Small intestine (tissue), 7 donors: ENCODE measurements around the gene RANBP1. TPM values are rescaled to one million over a fixed set of nuclear protein-coding genes. Genes with fewer than 3 reads are reported as not detected.

ENCODE experiments used
- DNase-seq, 2 donors: peaks; one replicate each; pipeline versions ENCODE4 v3.0.0 to v3.0.0-alpha.2; 2013
- FAIRE-seq: peaks from 2 replicates; lab custom pipeline; 2012; peaks lifted over from hg19 to GRCh38; lab: Jason Lieb, UNC
- H3K27ac ChIP-seq, 3 donors: one replicate each; pipeline ENCODE4 v1.5.1; 2013; ENCODE audit warnings: low read length in 2 of 3, mild to moderate bottlenecking in 2 of 3, control low read depth in 1 of 3, inconsistent platforms in 1 of 3, low read depth in 1 of 3, moderate library complexity in 1 of 3
- H3K27me3 ChIP-seq, 3 donors: one replicate each; pipeline ENCODE4 v1.6.1; 2013; ENCODE audit warnings: low read length in 3 of 3, inconsistent platforms in 1 of 3; ENCODE audit not compliant: control insufficient read depth in 3 of 3, insufficient read depth in 3 of 3
- H3K36me3 ChIP-seq, 3 donors: one replicate each; pipeline ENCODE4 v1.6.1; 2013; ENCODE audit warnings: low read length in 3 of 3, inconsistent platforms in 1 of 3, low read depth in 1 of 3, mild to moderate bottlenecking in 1 of 3, moderate library complexity in 1 of 3; ENCODE audit not compliant: control insufficient read depth in 3 of 3, insufficient read depth in 2 of 3
- H3K4me1 ChIP-seq, 3 donors: one replicate each; pipeline ENCODE4 v1.6.1; 2013; ENCODE audit warnings: low read length in 2 of 3, inconsistent platforms in 1 of 3, low read depth in 1 of 3, mild to moderate bottlenecking in 1 of 3, moderate library complexity in 1 of 3; ENCODE audit not compliant: control insufficient read depth in 3 of 3, insufficient read depth in 2 of 3
- H3K4me3 ChIP-seq, 3 donors: one replicate each; pipeline ENCODE4 v1.5.1; 2013; ENCODE audit warnings: low read length in 3 of 3, control low read depth in 1 of 3, inconsistent platforms in 1 of 3, low read depth in 1 of 3, mild to moderate bottlenecking in 1 of 3, moderate library complexity in 1 of 3
- H3K9me3 ChIP-seq, 2 donors: one replicate each; pipeline ENCODE4 v1.6.1; 2013; ENCODE audit warnings: low read depth in 1 of 2, low read length in 1 of 2; ENCODE audit not compliant: control insufficient read depth in 2 of 2, insufficient read depth in 1 of 2
- WGBS, 3 donors: extraction: QIAGEN DNeasy Blood & Tissue Kit; methylation state at CpG; one replicate each; pipeline ENCODE4 v1.1.7; 2013; 5-methylcytosine and 5-hydroxymethylcytosine counted together
- polyA plus RNA-seq, 4 donors: library from polyadenylated mRNA; stranded (reverse) in 3 of 4; unstranded in 1 of 4; fragments of 200-250 nt in 3 of 4; fragments of 120-200 nt in 1 of 4; gene quantifications; one replicate each; pipeline versions ENCODE4 v1.2.1 to v1.2.3, GENCODE V29; 2013
- donor health status: healthy with polysubstance abuse.
- donor health status: control.
- donor health status: control.
- donor health status: Bipolar disorder and iron deficiency.
- donor health status: healthy.

Gene RANBP1
- polyA plus RNA-seq, 4 donors, result 61.5 to 184 (median 103) TPM

DNA sequence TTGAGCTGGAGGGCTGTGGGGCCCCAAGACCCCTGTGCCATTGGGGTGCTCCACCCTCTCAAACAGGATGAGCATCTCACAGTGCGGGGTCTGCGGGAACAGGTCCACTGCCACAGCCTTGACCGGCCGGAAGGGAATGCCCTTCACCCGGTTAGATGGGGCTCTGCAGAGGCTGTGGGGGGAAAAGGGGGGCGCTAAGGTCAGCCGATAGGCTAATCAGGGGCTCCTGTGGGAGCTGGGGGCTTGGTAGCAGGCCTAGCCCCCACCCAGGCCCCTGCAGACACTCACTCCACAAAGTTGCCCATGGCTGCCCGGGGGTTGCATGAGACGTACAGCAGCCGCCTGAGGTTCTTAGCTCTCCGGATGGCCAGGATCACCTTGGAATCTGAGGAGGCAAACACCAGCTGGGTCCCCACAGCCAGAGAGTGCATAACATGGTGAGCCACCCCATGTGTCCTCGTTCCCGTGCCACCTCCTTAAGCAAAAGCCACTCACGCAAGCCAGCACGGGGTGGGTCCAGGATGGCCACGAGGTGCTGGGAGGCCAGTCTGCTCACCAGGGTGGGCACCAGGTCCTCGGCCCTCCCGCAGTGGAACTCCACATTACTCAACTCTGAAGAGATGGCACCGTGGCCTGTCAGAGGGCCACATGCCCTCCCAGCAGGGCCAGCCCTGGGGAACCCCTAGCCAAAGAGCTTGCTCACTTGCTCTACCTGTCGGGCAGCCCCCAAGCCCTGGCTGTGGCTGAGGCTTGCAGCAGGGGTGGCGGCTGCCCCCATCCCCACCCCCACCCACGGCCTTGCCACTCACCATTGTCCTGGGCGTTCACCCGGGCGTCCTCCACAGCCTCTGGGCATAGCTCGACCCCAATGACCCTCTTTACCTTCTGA lies 3.0 kb upstream of the RANBP1 start:
- DNase-seq (no peak), FAIRE-seq (no peak)
- H3K4me3 ChIP-seq, result no peak overlapping the region
- H3K9me3 ChIP-seq, result no peaks in the 10 kb centered on the region
- H3K27me3 ChIP-seq, result no peaks in the 10 kb centered on the region
- WGBS, 3 donors, result 84 to 85% (median 85%) methylated on average over 25 to 26 of the region's 26 CpGs
- peaks cover 0 to 4% (median 0%) of the 10 kb centered on the region in 3 donors for H3K4me1 ChIP-seq
- no peak overlapping the region for H3K27ac ChIP-seq
- peaks cover 0 to 82% (median 2%) of the 10 kb centered on the region in 3 donors for H3K36me3 ChIP-seq

DNA sequence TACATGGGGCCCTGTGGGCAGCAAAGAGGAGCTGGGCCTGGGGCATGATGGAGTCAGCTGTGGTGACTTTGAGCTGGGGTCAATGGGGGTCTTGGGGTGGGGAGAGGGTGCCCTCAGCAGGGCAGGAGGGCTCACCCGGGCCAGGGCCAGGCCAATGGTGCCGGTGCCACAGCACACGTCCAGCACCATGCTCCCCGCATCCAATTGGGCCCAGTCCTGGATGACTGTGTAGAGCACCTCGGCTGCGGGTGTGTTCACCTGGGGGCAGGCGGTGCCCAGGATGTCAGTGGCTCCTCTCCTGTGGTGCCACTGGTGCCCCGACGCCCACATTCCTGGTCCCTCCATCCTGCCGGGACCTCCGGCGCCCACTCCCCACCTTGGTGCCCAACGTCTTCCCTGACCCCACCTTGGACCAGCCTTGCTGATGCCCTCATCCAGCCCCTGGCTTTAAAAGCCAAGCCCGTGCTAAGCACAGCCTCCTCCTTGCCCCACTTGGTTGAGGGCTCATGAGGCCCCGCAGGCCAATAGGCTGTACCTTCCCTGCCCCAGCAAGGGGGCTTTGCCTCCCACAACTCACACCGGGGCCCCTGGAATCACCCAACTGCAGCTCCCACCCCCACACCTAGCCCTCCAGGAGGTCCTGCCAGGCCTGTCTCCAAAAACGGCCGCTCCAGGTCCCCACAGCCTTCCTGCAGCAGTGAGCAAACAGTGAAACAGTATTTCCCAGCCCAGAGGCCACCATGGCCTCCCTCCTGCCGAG lies 2.2 kb upstream of the RANBP1 start:
- WGBS, 3 donors, result 89 to 91% (median 89%) methylated on average over 18 to 19 of the region's 19 CpGs
- H3K27me3 ChIP-seq, result no peaks in the 10 kb centered on the region
- H3K27ac ChIP-seq, result no peak overlapping the region
- FAIRE-seq (no peak), DNase-seq (no peak)
- peaks cover 2 to 8% (median 3%) of the 10 kb centered on the region in 3 donors for H3K4me1 ChIP-seq
- peaks cover 0 to 76% (median 0%) of the 10 kb centered on the region in 3 donors for H3K36me3 ChIP-seq
- H3K4me3 ChIP-seq, result no peak overlapping the region
- H3K9me3 ChIP-seq, result no peaks in the 10 kb centered on the region

DNA sequence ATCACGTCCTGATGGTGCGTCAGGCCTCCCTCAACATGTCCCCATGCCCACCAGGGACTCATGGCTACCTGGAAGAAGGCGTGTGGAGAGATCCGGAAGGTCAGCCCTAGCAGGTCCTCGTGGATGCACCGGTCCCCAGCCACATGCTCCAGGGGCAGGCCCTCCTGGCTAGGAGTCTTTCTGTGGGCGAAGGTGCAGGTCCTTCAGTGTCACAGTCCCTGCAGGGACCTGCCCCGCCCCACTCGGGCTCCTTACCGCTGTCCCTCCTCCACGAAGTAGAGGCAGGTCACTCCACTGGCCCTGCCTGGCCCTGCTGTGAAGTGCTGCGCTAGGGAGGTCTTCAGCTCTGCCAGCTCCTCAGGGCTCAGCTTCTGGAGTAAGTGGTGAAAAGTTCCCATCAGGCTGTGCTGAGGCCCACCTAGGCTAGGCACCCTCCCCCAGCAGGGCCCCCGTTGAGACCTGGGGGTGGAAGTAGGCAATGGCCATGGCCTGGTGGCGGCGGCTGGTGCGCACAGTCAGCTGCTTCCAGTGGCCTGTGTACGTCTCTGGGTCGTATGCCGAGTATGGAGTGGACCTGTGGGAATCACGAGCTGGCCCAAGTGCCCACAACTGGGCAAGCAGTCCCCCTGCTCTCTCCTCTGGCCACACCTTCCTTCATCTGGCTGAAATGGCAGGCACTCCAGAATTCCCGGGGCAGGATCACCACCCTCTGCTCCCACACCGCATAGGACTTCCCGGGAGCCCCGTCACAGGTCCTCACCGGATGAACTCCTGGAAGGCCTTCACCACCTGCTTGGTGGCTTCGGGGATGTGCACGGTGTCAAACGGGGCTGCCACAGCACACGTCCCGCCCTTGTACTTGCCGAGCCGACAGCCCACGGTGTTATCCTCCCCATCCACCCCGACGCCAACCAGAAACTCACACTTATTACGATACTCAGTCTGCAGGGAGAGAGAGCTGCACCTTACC lies 1.1 kb upstream of the RANBP1 start:
- FAIRE-seq, result no peak
- Histone ChIP-seq H3K27ac (no peak overlapping the region), H3K4me1 (peaks cover 3 to 9% (median 6%) of the 10 kb centered on the region in 3 donors), H3K9me3 (no peaks in the 10 kb centered on the region), H3K36me3 (peaks cover 0 to 74% (median 0%) of the 10 kb centered on the region in 3 donors), H3K4me3 (no peak overlapping the region), H3K27me3 (no peaks in the 10 kb centered on the region)
- no peak for DNase-seq
- WGBS, 3 donors, result 90 to 91% (median 90%) methylated on average over 36 of the region's 36 CpGs

DNA sequence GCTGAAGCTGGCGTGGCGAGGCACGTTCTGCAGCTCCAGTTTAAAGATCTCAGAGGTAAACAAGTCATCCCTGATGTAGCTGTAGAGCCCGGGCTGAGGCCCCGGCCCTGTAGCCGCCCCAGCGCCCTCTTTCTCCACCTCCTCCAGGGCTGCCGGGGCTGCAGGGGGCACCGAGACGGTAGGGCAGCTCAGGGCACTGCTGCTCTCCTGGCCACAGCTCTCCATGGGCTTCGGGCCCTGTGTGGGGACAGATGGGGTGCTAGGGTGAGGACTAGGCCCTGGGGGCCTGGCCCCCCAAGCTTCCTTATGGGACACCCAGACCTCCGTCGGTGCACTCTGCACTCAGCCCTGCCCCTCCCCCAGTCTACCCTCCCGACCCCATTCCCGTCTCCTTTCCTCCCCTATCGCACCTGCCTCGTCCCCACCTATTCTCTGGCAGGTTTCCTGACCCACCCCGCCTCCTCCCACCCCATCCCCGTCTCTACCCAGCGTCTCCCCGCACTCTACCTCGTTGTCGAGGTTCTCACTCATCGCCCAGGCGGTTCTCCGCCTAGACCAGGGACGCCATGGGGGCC lies 559 bp downstream of the RANBP1 start:
- H3K27ac ChIP-seq, result peak overlapping the region; percentile 59 to 89 (median 69)
- WGBS, 3 donors, result 4 to 8% (median 5%) methylated on average over 24 to 27 of the region's 27 CpGs
- peaks cover 0 to 73% (median under 1%) of the 10 kb centered on the region in 3 donors for H3K36me3 ChIP-seq
- FAIRE-seq (no peak), DNase-seq (no peak)
- H3K9me3 ChIP-seq, result no peaks in the 10 kb centered on the region
- H3K4me3 ChIP-seq, result peak overlapping the region; percentile 61 to 94 (median 90)
- H3K27me3 ChIP-seq, result no peaks in the 10 kb centered on the region
- H3K4me1 ChIP-seq, result peaks cover 3 to 14% (median 6%) of the 10 kb centered on the region in 3 donors

DNA sequence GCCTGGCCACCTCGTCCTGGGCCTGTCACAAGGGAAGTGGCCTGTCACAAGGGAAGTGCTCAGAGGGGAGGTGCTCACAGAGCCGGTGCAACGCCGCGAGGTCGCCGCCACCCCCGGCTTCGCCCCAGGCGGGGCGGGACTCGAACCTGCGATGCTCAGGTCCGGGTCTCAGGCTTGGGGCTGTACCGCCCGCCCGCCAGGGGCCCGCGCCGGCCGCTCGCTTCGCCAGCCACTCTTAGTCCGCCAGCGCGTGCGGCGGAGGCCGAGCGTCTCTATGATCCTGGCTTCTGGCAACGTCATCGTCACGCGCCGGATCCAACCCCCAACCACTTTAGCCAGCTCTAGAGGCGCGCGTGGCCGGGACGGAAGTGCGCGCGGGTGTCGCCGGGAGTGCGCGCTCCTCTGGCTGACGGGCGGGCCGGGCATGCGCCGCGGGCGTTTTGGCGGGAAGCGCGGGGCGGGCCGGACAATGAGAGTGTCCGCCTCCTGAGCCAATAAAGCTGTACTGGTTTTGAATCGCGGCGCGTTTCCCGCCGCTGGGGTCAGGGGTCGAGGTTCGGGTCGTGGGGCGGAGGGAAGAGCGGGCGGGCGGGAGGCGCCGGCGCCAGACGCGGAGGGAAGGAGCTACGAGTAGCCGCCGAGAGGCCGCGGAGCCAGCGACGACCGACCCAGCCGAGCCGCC lies 1.2 kb downstream of the RANBP1 start, which contains the start of gene TRMT2A:
TSS of gene TRMT2A (minus strand) at position 276 of the 682 bp plus-strand sequence. CDS start 320 bp downstream, outside the sequence.
- Histone ChIP-seq H3K27me3 (no peaks in the 10 kb centered on the region), H3K27ac (peak within 1 kb of the TSS; percentile 59 to 89 (median 69)), H3K4me1 (peaks cover 3 to 14% (median 6%) of the 10 kb centered on the region in 3 donors), H3K9me3 (no peaks in the 10 kb centered on the region), H3K36me3 (peaks cover under 1 to 73% (median 2%) of the 10 kb centered on the region in 3 donors), H3K4me3 (peak within 1 kb of the TSS; percentile 81 to 94 (median 90))
- 0 to 1% (median 0%) methylated on average over 60 to 88 of the region's 88 CpGs for WGBS, 3 donors
- FAIRE-seq, result no peak
- DNase-seq, result peak; percentile 97 to 100

DNA sequence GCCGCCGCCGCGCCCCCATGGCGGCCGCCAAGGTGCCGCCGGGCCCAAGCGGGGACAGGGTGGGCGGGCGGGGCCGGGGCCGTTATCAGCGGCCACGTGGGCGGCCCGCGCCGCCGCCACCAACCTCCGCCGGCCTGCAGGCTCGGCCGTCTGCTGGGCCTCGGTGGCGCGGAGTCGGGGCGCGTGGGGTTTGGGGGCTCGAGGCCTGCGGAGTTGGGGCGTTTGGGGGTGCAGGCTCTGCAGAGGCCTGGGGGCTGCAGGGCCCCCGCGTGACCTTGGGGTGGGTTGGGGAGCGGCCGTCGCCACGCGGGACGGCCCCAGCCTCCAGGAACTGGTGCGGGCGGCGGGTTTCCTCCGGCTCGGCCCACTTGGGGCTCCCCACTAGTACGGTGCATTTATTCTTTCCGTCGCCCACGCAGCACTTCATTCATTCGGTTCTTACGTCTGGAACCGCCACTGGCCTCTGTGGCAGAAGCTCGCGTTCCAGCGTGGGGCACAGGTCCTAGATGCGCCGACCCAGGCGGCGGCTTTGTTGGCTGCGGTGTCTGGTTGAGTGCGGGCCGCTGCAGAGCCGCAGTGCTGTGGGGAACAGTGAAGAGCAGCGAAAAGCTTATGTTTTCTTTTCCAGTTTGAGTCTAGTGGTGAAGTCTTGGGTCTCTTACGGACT lies 1.9 kb downstream of the RANBP1 start:
- DNase-seq (peak in 1 of 2 donors; percentile 52), FAIRE-seq (no peak)
- peaks cover 3 to 14% (median 6%) of the 10 kb centered on the region in 3 donors for H3K4me1 ChIP-seq
- no peaks in the 10 kb centered on the region for H3K9me3 ChIP-seq
- H3K4me3 ChIP-seq, result peak overlapping the region; percentile 61 to 81 (median 71)
- H3K27me3 ChIP-seq, result no peaks in the 10 kb centered on the region
- peaks cover 3 to 72% (median 4%) of the 10 kb centered on the region in 3 donors for H3K36me3 ChIP-seq
- 0 to 1% (median 1%) methylated on average over 43 to 66 of the region's 66 CpGs for WGBS, 3 donors
- H3K27ac ChIP-seq, result peak overlapping the region in 2 of 3 donors; percentile 0 to 66
